HG03565 (cell line): Measurements from ENCODE around the gene ACOX3.
"Not testable (repeated sequence)": the region's sequence is repeated elsewhere in the genome, so short reads cannot be mapped to it uniquely, and the experiment has no call there.

Experiments
- ATAC-seq: cut with Tn5 transposase; IDR thresholded peaks from one replicate; pipeline ENCODE4 v1.9.1; 2021; ENCODE audit warnings: mild to moderate bottlenecking, moderate library complexity; ENCODE audit not compliant: unreplicated experiment

ACOX3 gene

GRCh38 chr4:8435656-8436121 lies 4.8 kb downstream of the ACOX3 start:
- ATAC-seq, result peak; percentile 38

- no peak for ATAC-seq
These were observed 6.1 kb downstream of the ACOX3 start for GRCh38 chr4:8434251-8435073.

GRCh38 chr4:8433136-8433535 lies 7.4 kb downstream of the ACOX3 start:
- ATAC-seq, result no peak

GRCh38 chr4:8431553-8431952 lies 9.0 kb downstream of the ACOX3 start:
- no peak for ATAC-seq

GRCh38 chr4:8428288-8429097 lies 12.0 kb downstream of the ACOX3 start:
- ATAC-seq, result peak; percentile 92

GRCh38 chr4:8427761-8428287 lies 12.7 kb downstream of the ACOX3 start:
- peak; percentile 25 for ATAC-seq

GRCh38 chr4:8427262-8427661 lies 13.3 kb downstream of the ACOX3 start:
- ATAC-seq, result no peak

- ATAC-seq, result no peak
These were observed 17.7 kb downstream of the ACOX3 start for GRCh38 chr4:8422786-8423185.

GRCh38 chr4:8422327-8422726 lies 18.2 kb downstream of the ACOX3 start:
- no peak for ATAC-seq

GRCh38 chr4:8420151-8420550 lies 20.4 kb downstream of the ACOX3 start:
- not testable (repeated sequence) for ATAC-seq

GRCh38 chr4:8419222-8420041 lies 21.1 kb downstream of the ACOX3 start:
- peak; percentile 83 for ATAC-seq

GRCh38 chr4:8417071-8417614 lies 23.4 kb downstream of the ACOX3 start:
- no peak for ATAC-seq

- no peak for ATAC-seq
These were observed 26.1 kb downstream of the ACOX3 start for GRCh38 chr4:8414377-8414776.

- ATAC-seq, result no peak
These were observed 28.2 kb downstream of the ACOX3 start for GRCh38 chr4:8412288-8412687.

GRCh38 chr4:8411351-8412180 lies 29.0 kb downstream of the ACOX3 start:
- ATAC-seq, result no peak

GRCh38 chr4:8410641-8411271 lies 29.8 kb downstream of the ACOX3 start:
- ATAC-seq, result no peak

GRCh38 chr4:8410066-8410625 lies 30.4 kb downstream of the ACOX3 start:
- ATAC-seq, result no peak

GRCh38 chr4:8409264-8410065 lies 31.1 kb downstream of the ACOX3 start:
- no peak for ATAC-seq
